ACHN (cell line): Measurements from ENCODE around the gene NTN5.
"Not testable (repeated sequence)": the region's sequence is repeated elsewhere in the genome, so short reads cannot be mapped to it uniquely, and the experiment has no call there.

Source experiments
- DNase-seq: peaks from one replicate; pipeline ENCODE4 v3.0.0-alpha.2; 2015
- in situ Hi-C: cut with HindIII; loops from 2 replicates; pipeline ENCODE4 v1.10.0; 2017; ENCODE audit warnings: low sequenced_read_pairs, low pct_ligation_motif_present, low pct_unique_long_range_greater_than_20kb

NTN5 gene

DNA sequence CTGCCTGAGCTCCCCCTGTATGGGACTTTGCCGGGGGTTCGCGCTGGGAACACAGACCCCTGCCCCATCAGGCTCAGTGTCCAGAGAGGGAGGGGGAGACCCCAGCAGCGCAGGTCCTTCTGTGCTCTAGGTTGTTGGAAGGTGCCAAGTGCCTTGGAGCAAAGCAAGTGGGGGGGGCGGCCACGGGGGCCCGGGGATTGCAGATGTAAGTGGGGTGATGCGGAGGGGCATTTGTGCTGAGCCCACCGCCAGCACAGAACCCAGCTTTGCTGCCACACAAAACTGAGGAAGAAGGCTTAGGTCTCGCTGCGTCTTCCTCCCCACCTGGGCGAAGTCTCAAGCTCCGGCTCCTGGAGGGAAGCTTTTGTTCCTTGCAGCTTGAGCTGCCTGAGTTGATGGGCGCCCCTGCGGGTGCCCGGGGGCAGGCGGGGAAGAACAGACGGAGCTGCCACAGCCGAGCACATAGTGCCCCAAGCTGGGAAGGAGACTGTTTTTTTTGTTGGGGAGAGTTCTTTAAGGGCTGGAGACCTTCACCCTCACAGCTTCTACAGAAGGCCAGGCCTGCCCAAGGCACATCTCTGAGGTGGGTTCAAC lies 1.5 kb upstream of the NTN5 start:
- in situ Hi-C loops, result no loop called here
- DNase-seq, result no peak

DNA sequence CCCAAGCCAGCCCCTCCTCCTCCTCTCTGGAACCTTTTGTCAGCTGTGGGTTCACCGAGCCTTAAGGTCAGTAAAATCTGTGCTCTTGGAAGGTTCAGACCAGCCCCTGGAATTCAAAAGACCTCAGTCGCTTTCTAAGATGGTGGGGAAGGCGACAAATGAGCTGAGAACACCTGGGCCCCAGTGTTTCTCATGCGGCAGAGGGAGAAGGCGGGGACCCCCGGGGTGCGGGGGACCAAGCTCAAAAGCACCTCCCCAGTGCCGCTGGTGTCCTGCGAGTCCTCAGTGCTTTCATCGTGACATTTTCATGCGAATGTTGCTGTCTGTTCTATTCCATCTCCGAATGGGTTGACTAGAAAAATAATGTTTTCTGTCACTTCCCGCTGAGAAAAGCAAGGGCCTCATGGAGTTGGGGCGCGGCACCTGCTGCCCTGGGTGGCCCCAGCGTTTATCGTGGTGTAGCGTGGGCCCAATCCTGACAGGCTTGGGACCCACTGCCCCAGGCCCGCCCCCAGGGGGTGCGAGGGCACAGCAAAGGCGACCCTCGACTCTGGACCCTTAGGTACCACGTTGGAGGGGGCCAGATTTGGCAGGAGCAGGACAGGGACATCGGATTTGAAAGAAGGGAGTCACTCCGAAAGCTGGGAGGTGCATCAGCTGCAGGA lies 751 bp upstream of the NTN5 start:
- no peak for DNase-seq
- in situ Hi-C loops, result no loop called here

DNA sequence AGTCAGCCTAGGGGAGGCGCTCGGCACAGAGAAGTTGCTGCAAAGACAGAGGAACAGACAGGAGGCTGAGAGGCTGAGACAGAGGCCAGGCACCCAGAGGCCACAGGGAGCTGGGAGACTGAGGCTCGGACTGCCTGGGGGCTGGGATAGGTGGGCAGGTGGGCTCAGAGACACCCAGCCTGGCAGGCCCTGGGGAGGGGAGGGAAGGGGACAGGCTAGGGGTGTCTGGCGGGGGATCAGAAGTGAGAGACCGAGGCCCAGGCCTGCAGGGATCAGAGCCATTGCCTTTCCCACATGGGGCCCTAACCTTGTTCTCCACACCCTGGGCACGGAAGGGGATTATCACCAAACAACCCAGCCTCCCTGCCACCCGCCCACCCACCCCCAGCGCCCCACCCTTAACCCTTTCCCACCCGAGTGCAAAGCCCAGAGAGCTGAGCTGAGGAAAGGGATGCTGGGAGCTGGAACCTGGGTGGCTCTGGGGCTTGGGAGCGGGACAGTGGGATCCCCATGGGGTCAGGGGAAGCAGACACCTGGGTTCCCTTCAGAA lies 1.3 kb downstream of the NTN5 start:
- no peak for DNase-seq
- in situ Hi-C loops, result no loop called here

DNA sequence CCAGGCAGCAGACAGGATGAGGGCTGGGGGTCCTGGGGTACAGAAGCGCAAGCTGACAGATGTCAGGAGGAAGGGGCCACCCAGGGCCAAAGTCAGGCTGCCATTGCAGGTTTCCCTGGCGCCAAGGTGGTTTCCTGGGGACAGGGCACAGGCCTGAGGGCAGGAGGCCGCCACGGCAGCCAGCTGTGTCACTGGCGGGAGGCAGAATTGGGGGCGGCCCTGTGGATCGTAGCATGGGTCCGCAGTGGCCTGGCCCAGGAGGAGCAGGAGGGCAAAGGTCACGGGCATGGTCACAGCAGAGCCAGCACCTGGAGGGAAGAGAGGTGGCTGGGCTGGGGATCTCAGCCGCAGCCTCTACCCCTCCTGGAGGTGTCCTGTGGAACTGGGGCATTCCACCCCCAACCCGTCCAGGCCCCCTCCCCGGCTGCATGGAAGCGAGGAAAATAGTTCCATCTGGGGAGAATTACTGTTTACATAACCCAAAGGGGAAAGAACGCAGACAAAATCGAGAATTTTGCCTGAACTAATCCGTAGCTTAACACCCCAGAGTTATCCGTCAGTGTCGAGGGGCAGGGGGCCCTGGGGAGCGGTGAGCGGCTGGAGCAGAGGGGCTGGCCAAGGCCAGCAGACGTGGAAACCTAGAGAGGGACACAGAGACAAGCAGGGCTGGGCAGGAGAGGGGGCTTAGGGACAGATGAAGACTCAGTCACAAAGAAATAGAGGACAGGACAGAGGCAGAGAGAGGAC lies 1.9 kb downstream of the NTN5 start:
- in situ Hi-C loops, result no loop called here
- DNase-seq, result no peak

DNA sequence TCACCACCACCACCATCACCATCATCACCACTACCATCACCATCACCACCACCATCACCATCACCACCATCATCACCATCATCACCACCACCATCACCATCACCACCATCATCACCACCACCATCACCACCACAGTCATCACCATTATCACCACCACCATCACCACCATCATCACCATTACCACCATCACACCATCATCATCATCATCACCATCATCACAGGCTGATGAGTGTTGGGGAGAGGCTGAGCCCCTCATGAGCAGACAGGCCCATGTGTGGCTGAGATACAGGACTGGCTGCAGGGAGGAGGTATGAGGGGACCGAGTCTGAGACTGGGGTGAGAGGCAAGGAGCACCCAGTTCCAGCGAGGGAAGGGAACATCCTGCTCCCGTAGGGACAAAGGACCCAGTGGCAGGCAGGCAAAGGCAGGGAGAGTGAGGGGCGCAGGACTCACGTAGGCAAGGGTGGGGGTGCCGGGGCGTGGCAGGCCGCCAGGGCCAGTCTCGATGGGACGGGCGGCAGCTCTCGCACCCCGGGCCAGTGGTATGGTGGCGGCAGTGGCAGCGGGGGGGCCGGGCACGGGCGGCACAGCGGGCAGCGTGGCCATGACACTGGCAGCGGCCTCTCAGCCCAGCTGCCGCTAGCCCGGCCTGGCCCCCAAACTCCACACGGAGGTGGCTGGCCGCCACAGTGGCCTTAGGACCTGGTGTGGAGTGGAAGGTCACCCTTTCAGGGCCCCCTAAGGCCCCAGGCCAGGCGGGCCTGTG lies 2.7 kb downstream of the NTN5 start:
- in situ Hi-C loops, result no loop called here
- no peak for DNase-seq

DNA sequence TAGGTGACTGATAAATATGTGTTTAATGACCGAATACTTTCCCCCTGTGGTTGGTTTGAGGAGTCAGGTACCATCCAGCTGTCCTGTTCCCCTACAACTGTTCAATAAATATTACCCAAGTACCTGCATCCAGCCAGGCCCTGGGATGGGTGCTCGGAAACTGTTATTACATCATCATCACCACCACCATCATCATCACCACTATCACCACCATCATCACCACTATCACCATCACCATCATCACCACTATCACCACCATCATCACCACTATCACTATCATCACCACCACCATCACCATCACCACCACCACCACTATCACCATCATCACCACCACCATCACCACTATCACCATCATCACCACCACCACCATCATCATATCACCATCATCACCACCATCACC lies 4.1 kb downstream of the NTN5 start:
- DNase-seq, result no peak

DNA sequence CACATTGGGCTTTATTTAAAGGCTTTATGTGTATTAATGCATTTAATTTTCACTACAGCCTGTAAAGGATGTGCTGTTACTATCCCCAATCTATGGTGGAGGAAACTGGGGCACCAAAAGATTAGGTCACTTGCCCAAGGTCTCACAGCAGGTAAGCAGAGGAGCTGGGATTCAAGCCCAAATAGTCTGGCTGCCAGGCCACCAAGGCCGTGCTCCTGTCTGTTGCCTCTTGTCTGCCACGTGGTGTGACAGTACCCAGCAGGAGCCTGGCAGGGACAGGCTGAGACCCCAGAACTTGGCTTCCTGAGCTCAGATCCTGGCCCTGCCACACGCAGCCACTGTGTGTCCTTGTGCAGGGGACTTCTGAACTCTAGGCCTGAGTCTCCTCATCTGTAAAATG lies 4.5 kb downstream of the NTN5 start:
- in situ Hi-C loops, result no loop called here

More for the DNA sequence above, 4.1 kb downstream of the NTN5 start:
- in situ Hi-C loops, result no loop called here

DNA sequence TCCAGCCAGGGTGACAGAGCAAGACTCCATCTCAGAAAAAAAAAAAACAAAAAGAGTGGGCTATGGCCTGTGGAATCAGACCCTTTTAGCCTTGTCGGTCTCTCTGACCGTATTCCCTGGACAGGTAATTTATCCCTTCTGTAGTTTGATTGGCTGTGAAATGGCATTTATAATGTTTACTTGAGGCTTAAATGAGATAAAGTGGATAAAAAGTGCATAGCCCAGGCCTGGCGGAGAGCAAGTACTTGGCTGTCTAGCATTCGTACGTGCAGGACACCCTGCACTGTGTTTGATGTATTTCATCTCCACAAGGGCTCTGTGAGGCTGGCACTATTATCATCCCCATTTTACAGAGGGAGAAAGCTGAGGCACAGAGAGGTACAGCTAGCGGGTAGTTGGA lies 7.0 kb downstream of the NTN5 start:
- DNase-seq, result no peak
- in situ Hi-C loops, result no loop called here

More for the DNA sequence above, 4.5 kb downstream of the NTN5 start:
- DNase-seq, result no peak

DNA sequence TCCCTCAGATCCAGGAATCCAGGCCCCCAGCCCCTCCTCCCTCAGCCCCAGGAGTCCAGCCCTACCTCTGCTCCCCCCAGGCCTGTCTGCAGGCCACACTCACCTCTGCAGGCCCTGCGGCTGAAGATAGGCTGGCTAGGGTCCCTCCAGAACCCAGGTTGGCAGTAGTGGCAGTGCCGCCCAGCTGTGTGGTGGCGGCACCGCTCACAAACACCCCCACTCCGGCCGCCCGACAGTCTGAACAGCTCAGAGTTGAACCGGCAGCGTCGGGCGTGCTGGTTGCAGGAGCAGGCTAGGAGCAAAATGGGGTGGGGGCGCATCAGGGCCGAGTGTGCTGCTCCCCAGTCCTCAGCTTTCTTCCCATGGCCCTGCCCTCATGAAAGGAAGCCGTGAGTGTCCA lies 8.3 kb downstream of the NTN5 start:
- in situ Hi-C loops, result no loop called here
- DNase-seq, result no peak

DNA sequence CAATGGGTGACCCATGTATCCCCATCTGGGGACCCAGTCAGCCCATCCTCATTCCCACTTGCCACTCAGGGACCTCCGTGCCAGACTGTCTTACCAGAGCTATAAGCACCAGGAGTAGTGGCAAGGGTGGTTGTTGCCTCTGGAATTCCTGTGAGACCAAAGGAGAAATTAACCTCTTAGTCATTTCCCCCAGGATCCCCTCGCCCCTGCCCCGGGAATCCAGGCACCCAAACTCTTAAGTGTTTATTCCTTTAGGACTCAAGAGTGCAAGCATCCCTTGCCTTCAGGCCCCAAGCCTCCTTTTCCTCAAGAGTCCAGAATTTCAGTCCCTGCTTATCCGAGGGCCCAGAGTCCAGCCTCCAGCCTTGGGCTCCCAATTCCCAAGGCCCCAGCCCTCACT lies 9.2 kb downstream of the NTN5 start:
- DNase-seq, result no peak
- in situ Hi-C loops, result no loop called here

DNA sequence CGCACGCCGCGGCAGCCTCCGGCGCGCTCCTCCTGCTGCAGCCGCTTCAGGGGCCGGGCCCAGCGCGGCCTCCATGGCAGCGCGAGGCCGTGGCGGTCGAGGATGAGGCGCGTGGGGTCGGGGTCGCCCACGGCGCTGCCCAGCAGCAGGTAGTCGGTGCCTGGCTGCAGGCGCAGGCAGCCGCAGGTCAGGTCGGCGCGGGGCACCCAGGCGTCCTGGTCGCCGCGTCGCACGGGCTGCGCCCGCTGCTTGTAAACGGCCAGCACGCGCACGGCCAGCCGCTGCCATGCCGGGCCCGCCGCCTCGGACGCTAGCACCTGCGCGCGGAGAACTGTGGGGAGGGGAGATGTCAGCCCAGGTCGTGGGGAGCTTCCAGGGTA lies 11.1 kb downstream of the NTN5 start:
- no peak for DNase-seq
- in situ Hi-C loops, result no loop called here

DNA sequence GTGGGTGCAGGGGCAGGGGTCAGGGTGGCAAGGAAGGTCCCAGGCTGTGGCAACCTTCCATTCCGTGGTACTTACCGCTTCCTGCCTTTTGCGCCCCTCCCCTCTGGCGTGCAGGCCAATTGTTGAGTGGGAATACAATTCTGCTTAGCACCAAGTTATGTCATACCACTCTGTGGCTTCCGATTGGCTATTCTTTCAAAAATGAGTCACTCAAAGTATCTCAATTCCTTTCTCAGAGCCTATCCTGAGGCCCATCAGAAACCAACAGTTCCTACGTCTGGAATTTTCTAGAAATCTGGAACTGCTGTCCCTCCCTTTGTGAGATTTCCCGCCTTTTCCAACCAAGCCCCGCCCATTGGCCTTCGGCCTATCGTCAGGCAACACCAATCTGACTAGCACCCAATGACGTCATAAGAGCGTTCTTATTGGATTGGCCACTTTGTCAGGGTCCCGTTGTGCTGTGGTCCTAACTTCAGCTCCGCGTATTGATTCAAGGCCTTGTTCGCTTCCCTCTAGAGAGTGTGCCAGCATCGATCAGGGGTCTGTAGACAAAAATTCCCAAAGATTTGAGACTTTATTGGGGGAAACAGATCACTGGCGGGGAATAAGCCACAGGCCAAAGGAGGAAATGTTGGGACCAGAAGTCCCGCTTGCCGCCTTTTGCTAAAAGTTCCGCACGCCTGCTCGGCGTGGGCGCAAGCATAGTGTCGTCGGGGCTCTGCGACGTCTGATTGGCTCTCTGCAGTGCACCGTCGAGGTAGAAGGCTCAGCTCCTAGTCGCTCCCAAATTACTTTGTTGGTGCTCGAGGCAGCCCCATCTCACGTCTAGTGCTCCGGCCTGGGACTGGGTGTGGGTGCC lies 11.7 kb downstream of the NTN5 start:
- in situ Hi-C loops, result no loop called here
- DNase-seq, result peak; percentile 87

DNA sequence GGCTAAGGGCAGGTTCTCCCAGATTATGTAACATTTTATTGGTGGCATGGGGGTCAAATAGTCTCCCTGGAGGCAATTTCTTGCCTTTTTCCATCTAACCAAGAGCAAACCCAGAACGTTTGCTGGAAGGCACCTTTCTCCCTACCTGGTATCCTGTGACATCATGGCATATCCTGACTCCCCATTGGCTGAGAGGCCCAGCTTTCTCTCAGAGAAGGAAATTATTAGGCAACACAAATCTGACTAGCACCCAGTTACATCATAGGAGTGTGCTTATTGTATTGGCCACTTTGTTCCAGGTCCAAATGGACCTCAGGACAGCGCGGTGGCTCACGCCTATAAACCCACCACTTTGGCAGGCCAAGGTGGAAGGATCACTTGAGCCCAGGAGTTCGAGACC lies 13.0 kb downstream of the NTN5 start:
- DNase-seq, result no peak
- in situ Hi-C loops, result no loop called here

DNA sequence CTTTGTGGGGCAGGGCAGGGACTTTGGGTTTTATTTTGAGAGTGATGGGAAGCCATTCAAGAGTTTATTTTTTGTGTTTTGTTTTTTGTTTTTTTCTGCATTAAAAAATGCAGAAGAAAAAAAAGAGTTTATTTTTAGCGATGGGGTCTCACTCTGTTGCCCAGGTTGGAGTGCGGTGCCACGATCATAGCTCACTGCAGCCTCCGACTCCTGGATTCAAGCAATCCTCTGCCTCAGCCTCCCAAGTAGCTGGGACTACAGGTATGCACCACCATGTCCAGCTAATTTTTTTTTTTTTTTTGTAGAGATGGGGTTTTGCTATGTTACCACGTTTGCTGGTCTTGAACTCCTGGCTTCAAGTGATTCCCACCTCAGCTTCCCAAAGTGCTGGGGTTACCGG lies 14.3 kb downstream of the NTN5 start:
- in situ Hi-C loops, result no loop called here
- no peak for DNase-seq

DNA sequence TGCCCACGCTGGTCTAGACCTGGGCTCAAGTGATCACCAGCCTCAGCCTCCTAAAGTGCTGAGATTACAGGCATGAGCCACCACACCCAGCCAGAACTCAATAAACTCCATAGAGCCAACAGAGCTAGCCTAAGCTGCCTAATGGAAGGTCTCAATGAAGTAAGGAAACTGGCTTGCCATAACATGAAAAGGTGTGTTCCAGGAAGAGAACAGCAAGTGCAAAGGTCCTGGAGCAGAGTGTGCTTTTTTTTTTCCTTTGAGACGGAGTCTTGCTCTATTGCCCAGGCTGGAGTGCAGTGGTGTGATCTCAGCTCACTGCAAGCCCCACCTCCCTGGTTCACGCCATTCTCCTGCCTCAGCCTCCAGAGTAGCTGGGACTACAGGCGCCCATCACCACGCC lies 15.0 kb downstream of the NTN5 start:
- DNase-seq, in situ Hi-C loops: not testable (repeated sequence)

DNA sequence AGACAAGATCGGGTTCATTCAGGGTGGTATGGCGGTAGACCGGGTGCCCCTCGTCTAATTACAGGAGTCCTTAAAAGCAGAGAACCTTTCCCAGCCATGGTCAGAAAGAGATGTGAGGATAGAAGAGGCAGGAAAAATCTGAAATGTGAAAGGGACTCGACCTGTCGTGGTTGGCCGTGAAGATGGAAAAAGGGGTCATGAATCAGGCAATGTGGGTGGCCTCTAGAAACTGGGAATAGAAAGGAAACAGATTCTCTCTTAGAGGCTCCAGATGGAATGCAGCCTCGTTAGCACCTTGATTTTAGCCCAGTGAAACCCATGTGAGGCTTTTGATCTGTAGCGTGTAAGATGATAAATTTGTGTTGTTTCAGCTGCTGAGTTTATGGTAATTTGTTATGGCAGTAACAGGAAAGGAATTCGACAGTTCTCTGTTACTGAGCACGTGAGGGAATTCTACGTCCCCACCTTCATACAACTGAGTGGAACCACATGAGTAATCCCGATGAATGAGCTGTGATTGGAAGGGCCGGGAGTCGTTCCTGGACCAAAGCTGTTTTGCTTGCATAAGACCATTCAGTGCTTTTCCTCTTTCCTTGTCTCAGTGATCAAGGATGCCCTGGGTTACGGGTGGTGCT lies 15.9 kb downstream of the NTN5 start:
- peak; percentile 22 for DNase-seq
- in situ Hi-C loops, result no loop called here

DNA sequence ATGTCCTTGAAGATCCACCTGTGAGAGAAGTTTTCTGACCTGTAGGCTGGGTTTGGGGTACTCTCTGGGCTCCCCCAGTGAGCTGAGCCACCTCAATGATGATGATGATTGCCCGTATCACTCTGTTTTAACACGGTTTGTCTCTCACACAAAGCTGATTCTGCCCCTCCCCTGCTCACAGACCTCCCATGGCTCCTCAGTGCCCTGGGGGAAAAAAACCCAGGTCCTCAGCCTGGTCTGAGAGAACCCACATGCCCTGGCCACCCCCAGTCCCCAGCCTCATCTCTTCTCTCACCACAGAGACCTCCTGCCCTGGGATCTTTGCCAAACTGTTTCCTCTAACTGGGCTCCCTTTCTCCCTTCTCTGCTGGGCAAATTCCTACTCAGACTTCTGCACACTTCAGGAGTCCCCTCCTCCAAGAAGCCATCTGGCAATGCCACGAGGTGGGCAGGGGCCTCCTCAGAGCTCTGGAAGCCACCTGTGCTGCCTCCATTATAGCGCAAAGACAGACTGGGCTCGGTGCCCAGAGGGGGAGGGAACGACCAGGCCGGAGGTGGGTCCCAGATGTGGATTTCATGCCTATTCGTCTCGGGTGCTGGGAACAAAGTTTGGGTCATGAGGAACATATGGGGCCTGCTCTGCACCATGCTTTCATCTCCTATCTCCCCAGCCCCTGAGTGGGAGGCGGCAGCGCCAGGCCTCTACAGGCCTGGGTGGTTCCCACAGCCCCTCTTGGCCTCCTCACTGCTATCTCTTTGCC lies 18.3 kb downstream of the NTN5 start:
- in situ Hi-C loops, result no loop called here
- no peak for DNase-seq
